Measurements from ENCODE around the gene NDUFAF3. TPM values are rescaled to one million over a fixed set of nuclear protein-coding genes. Genes with fewer than 3 reads are reported as not detected.
A peak's percentile ranks its signal among the peaks of the same experiment; 100 is the strongest.

Gene NDUFAF3
- total RNA-seq, 1 experiment from 2014 or later, result 40.7 TPM

GRCh38 chr3:48989126-48989795, 32.7 kb upstream of the NDUFAF3 start:
- peak overlapping the region; percentile 86 to 97 (median 91); a peak in 5 of 7 replicates for H3K27ac Mint-ChIP-seq
- Histone ChIP-seq H3K79me1 (ENCODE audit: insufficient read depth, low read depth, low read length, poor library complexity, severe bottlenecking) (no peaks in the 10 kb centered on the region), H2AK5ac (ENCODE audit: insufficient read length, low read length) (no peak overlapping the region), H3K27ac (ENCODE audit: insufficient read length, low read depth, low read length) (no peak overlapping the region), H2BK5ac (ENCODE audit: insufficient read length, low read length) (no peak overlapping the region), H3T11ph (ENCODE audit: low read length) (no peak overlapping the region), H2BK120ac (ENCODE audit: low read depth, low read length, poor library complexity, severe bottlenecking) (no peak overlapping the region), H4K5ac (ENCODE audit: insufficient read length, low read depth, low read length) (no peak overlapping the region), H3K27me3 (ENCODE audit: insufficient read depth, low read length) (no peaks in the 10 kb centered on the region), H2BK12ac (ENCODE audit: insufficient read length, low read depth, low read length) (no peak overlapping the region), H3K9me3 (ENCODE audit: control insufficient read depth, low read depth, low read length) (no peaks in the 10 kb centered on the region), H3K23ac (ENCODE audit: insufficient read length, low read depth, low read length) (no peak overlapping the region), H3K14ac (ENCODE audit: insufficient read depth, low read length) (peak overlapping the region; percentile 49; the same call in 1 of the 2 replicates), H4K8ac (replicated peaks; ENCODE audit: insufficient read length, low read depth, low read length) (no peak overlapping the region), H4K20me1 (ENCODE audit: control insufficient read depth, insufficient read depth, insufficient read length) (no peaks in the 10 kb centered on the region), H2AFZ (ENCODE audit: low read length) (no peak overlapping the region), H3K4ac (ENCODE audit: low read depth, low read length) (no peak overlapping the region), H2BK15ac (ENCODE audit: low read depth, low read length) (no peak overlapping the region), H2BK20ac (ENCODE audit: low read depth, low read length, poor library complexity, severe bottlenecking) (no peak overlapping the region), H3K4me1 (ENCODE audit: insufficient read depth, low read length) (peaks cover 11% of the 10 kb centered on the region; the same call in 1 of the 2 replicates), H3K18ac (ENCODE audit: insufficient read length, low read depth, low read length) (peak overlapping the region; percentile 81), H3K9ac (ENCODE audit: extremely low read depth, insufficient read length, low read length) (peak overlapping the region; percentile 31), H3K56ac (ENCODE audit: insufficient read length, low read depth, low read length) (no peak overlapping the region), H3K4me2 (ENCODE audit: insufficient read depth, insufficient read length, low read length) (peak overlapping the region; percentile 90), H3K79me2 (ENCODE audit: insufficient read depth, low read length) (no peaks in the 10 kb centered on the region; the same call in 1 of the 2 replicates), H4K91ac (ENCODE audit: insufficient read length, low read depth, low read length) (no peak overlapping the region), H3K23me2 (ENCODE audit: insufficient read length, low read depth, low read length, poor library complexity, severe bottlenecking) (peaks cover 21% of the 10 kb centered on the region)
- peak overlapping the region; percentile 88 to 94 for H3K4me3 Mint-ChIP-seq
- no peaks in the 10 kb centered on the region for H3K9me3 Mint-ChIP-seq
- no peak for DNase-seq
- peaks cover 20% of the 10 kb centered on the region in 2 experiments for H3K4me1 Mint-ChIP-seq
- H3K36me3 Mint-ChIP-seq (ENCODE audit: insufficient read depth in 1 of 3, low read depth in 3 of 3), result peaks cover 6 to 33% (median 11%) of the 10 kb centered on the region in 3 experiments
- WGBS (ENCODE audit: extremely low coverage, insufficient read length, low lambda C conversion rate), result no CpG with 5 or more reads among the region's 21 CpGs
- no peak for TF ChIP-seq CTCF (conservative IDR thresholded peaks at IDR 0.05)
- no peaks in the 10 kb centered on the region; the same call in 1 of the 2 replicates for H3K27me3 Mint-ChIP-seq (ENCODE audit: low read depth)

Measured in H9 (cell line).